H9 (cell line): ENCODE data around the gene PEX26. TPM values are rescaled to one million over a fixed set of nuclear protein-coding genes. Genes with fewer than 3 reads are reported as not detected.
A peak's percentile ranks its signal among the peaks of the same experiment; 100 is the strongest.

ENCODE experiments used
- DNase-seq: peaks from one replicate; pipeline ENCODE4 v3.0.0-alpha.2; 2017
- H2AFZ ChIP-seq: one replicate; pipeline ENCODE4 v1.6.1; 2013; ENCODE audit warnings: mild to moderate bottlenecking, low read length, control low read depth, moderate library complexity
- H2AK5ac ChIP-seq: 2 replicates; pipeline ENCODE4 v1.6.1; 2013; ENCODE audit warnings: low read length, control low read depth, mixed read lengths; ENCODE audit not compliant: insufficient read length
- H2BK120ac ChIP-seq: one replicate; pipeline ENCODE4 v1.6.1; 2013; ENCODE audit warnings: low read depth, mild to moderate bottlenecking, low read length, control low read depth, inconsistent platforms; ENCODE audit not compliant: poor library complexity, severe bottlenecking
- H2BK12ac ChIP-seq: 2 replicates; pipeline ENCODE4 v1.6.1; 2013; ENCODE audit warnings: low read length, control low read depth, mixed read lengths, low read depth; ENCODE audit not compliant: insufficient read length
- H2BK15ac ChIP-seq: 2 replicates; pipeline ENCODE4 v1.6.1; 2013; ENCODE audit warnings: low read depth, low read length, control low read depth
- H2BK20ac ChIP-seq: one replicate; pipeline ENCODE4 v1.6.1; 2013; ENCODE audit warnings: low read depth, mild to moderate bottlenecking, low read length, control low read depth, inconsistent platforms; ENCODE audit not compliant: poor library complexity, severe bottlenecking
- H2BK5ac ChIP-seq: 2 replicates; pipeline ENCODE4 v1.6.1; 2013; ENCODE audit warnings: low read length, control low read depth, mixed read lengths; ENCODE audit not compliant: insufficient read length
- H3K14ac ChIP-seq: 2 replicates; pipeline ENCODE4 v1.6.1; 2013; ENCODE audit warnings: low read length, control low read depth; ENCODE audit not compliant: insufficient read depth
- H3K18ac ChIP-seq: 2 replicates; pipeline ENCODE4 v1.6.1; 2013; ENCODE audit warnings: low read depth, mild to moderate bottlenecking, mixed read lengths, low read length, control low read depth; ENCODE audit not compliant: insufficient read length
- H3K23ac ChIP-seq: 2 replicates; pipeline ENCODE4 v1.6.1; 2013; ENCODE audit warnings: low read length, control low read depth, mixed read lengths, low read depth; ENCODE audit not compliant: insufficient read length
- H3K23me2 ChIP-seq: 2 replicates; pipeline ENCODE4 v1.6.1; 2013; ENCODE audit warnings: low read depth, mild to moderate bottlenecking, mixed read lengths, low read length, control low read depth; ENCODE audit not compliant: insufficient read length, poor library complexity, severe bottlenecking
- H3K27ac ChIP-seq: 2 replicates; pipeline ENCODE4 v1.5.1; 2013; ENCODE audit warnings: low read length, control low read depth, mixed read lengths, low read depth; ENCODE audit not compliant: insufficient read length
- H3K27me3 ChIP-seq: 2 replicates; pipeline ENCODE4 v1.6.1; 2013; ENCODE audit warnings: low read length, control low read depth, inconsistent platforms; ENCODE audit not compliant: insufficient read depth
- H3K4ac ChIP-seq: 2 replicates; pipeline ENCODE4 v1.6.1; 2013; ENCODE audit warnings: low read depth, mild to moderate bottlenecking, control low read depth, inconsistent platforms, low read length, moderate library complexity
- H3K4me1 ChIP-seq: 2 replicates; pipeline ENCODE4 v1.6.1; 2013; ENCODE audit warnings: low read length, control low read depth, inconsistent platforms; ENCODE audit not compliant: insufficient read depth
- H3K4me2 ChIP-seq: 2 replicates; pipeline ENCODE4 v1.6.1; 2013; ENCODE audit warnings: low read length, control low read depth, mixed read lengths; ENCODE audit not compliant: insufficient read length, insufficient read depth
- H3K56ac ChIP-seq: 2 replicates; pipeline ENCODE4 v1.6.1; 2013; ENCODE audit warnings: low read depth, mild to moderate bottlenecking, mixed read lengths, low read length, control low read depth; ENCODE audit not compliant: insufficient read length
- H3K79me1 ChIP-seq: 2 replicates; pipeline ENCODE4 v1.6.1; 2013; ENCODE audit warnings: low read depth, mild to moderate bottlenecking, moderate library complexity, low read length, control low read depth, inconsistent platforms; ENCODE audit not compliant: insufficient read depth, poor library complexity, severe bottlenecking
- H3K79me2 ChIP-seq: 2 replicates; pipeline ENCODE4 v1.6.1; 2013; ENCODE audit warnings: low read length, control low read depth, inconsistent platforms; ENCODE audit not compliant: insufficient read depth
- H3K9ac ChIP-seq: 2 replicates; pipeline ENCODE4 v1.6.1; 2013; ENCODE audit warnings: low read length, control low read depth, mixed read lengths; ENCODE audit not compliant: insufficient read length; ENCODE audit errors: extremely low read depth
- H3K9me3 ChIP-seq: one replicate; pipeline ENCODE4 v1.6.1; 2013; ENCODE audit warnings: low read depth, low read length, inconsistent platforms; ENCODE audit not compliant: control insufficient read depth
- H3T11ph ChIP-seq: one replicate; pipeline ENCODE4 v1.6.1; 2013; ENCODE audit warnings: mild to moderate bottlenecking, low read length, control low read depth, inconsistent platforms
- H4K20me1 ChIP-seq: one replicate; pipeline ENCODE4 v1.6.1; 2013; ENCODE audit not compliant: control insufficient read depth, insufficient read length, insufficient read depth
- H4K5ac ChIP-seq: 2 replicates; pipeline ENCODE4 v1.6.1; 2013; ENCODE audit warnings: low read depth, mild to moderate bottlenecking, mixed read lengths, low read length, control low read depth; ENCODE audit not compliant: insufficient read length
- H4K8ac ChIP-seq: replicated peaks from 2 replicates; pipeline ENCODE4 v1.6.1; 2013; ENCODE audit warnings: low read length, control low read depth, mixed read lengths, low read depth; ENCODE audit not compliant: insufficient read length
- H4K91ac ChIP-seq: 2 replicates; pipeline ENCODE4 v1.6.1; 2013; ENCODE audit warnings: low read depth, mild to moderate bottlenecking, moderate library complexity, mixed read lengths, low read length, control low read depth; ENCODE audit not compliant: insufficient read length
- H3K27ac Mint-ChIP-seq, 3 experiments: 2 replicates in 2 of 3; 3 replicates in 1 of 3; pipeline ENCODE4 v1.8.0; 2020 to 2021; ENCODE audit warnings: mixed read lengths in 3 of 3, mild to moderate bottlenecking in 1 of 3, moderate library complexity in 1 of 3
- H3K27me3 Mint-ChIP-seq: 2 replicates; pipeline ENCODE4 v1.8.0; 2021; ENCODE audit warnings: low read depth, mild to moderate bottlenecking, moderate library complexity, mixed read lengths
- H3K36me3 Mint-ChIP-seq, 3 experiments: 2 replicates in 2 of 3; 3 replicates in 1 of 3; pipeline ENCODE4 v1.8.0; 2020 to 2021; ENCODE audit warnings: low read depth in 3 of 3, mixed read lengths in 3 of 3; ENCODE audit not compliant: insufficient read depth in 1 of 3
- H3K4me1 Mint-ChIP-seq, 2 experiments: 2 replicates each; pipeline ENCODE4 v1.8.0; 2020; ENCODE audit warnings: mixed read lengths in 2 of 2
- H3K4me3 Mint-ChIP-seq, 2 experiments: 2 replicates in 1 of 2; 3 replicates in 1 of 2; pipeline ENCODE4 v1.8.0; 2020 to 2021; ENCODE audit warnings: mild to moderate bottlenecking in 2 of 2, mixed read lengths in 2 of 2, moderate library complexity in 1 of 2
- H3K9me3 Mint-ChIP-seq, 2 experiments: 2 replicates in 1 of 2; 3 replicates in 1 of 2; pipeline ENCODE4 v1.8.0; 2020; ENCODE audit warnings: mild to moderate bottlenecking in 2 of 2, mixed read lengths in 2 of 2, moderate library complexity in 1 of 2
- CTCF ChIP-seq: fragments of 200-600 bp; sonication (generic); conservative IDR thresholded peaks from 3 replicates; pipeline ENCODE4 v1.8.0; 2021; ENCODE audit warnings: antibody characterized with exemption, mild to moderate bottlenecking
- WGBS: extraction: QIAGEN DNeasy Blood & Tissue Kit; methylation state at CpG from one replicate; pipeline ENCODE4 v1.1.7; 2013; ENCODE audit warnings: missing lambda C conversion rate, low lambda C conversion rate, mixed read lengths; ENCODE audit not compliant: insufficient read length; ENCODE audit errors: extremely low coverage; 5-methylcytosine and 5-hydroxymethylcytosine counted together
- total RNA-seq: library from RNA; stranded (reverse); gene quantifications from 2 replicates; pipeline ENCODE4 v1.2.1, GENCODE V29; 2021

The PEX26 gene
- total RNA-seq, 1 experiment from 2014 or later: 35.4 TPM

DNA sequence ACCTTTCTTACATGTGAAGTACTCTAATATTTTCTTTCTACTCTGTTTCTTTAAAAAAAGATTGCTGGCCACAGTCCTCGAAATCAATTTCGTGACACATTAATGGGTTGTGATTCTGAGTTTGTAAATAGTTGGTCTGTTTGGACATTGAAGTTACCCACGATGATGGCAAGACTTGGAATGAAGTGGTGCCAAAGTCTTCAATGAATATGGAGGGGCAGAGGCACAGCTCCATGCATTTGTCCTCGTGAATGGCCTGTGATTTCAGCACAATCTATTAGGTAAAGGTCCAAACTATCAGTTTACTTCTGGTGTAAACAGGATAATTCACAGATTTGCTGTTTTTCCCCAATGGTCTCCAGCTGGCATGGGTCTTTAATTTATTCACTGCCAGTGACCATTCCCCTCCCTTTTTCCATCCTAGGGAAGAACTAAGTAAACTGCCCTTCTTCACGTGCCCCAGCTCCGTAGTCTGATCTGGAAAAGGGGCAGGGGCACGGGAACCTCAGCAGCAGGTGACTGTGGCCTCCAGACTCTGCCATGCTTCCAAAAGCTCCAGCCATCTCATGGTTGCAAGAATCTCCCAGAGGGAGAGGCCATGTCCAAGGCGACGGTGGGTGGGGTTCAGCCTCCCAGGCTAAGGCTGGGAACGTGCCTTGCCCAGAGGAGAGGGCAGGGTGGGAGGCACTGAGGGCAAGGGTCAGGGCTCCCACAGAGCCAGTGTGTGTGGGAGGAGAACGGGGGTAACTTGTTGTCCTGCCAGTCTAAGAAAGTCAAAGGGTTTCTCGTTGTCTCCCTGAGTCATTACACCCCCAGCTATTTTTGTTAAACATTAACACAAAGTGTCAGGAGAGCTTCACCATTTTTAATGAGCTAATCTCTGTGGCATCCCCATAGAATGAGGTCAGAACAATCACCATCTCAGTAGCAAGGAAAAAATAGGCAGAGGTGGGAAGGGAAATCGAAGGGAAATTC, 16.9 kb upstream of the PEX26 start:
- H3K79me1 ChIP-seq: no peaks in the 10 kb centered on the region
- H3K4ac ChIP-seq: no peak overlapping the region
- no peak overlapping the region for H2BK20ac ChIP-seq
- Mint-ChIP-seq H3K27ac (no peak overlapping the region; a peak in 1 of 7 replicates), H3K36me3 (no peaks in the 10 kb centered on the region), H3K4me1 (peaks cover 16% of the 10 kb centered on the region in 2 experiments), H3K9me3 (no peaks in the 10 kb centered on the region), H3K27me3 (peaks cover 32% of the 10 kb centered on the region), H3K4me3 (no peak overlapping the region)
- no peak overlapping the region for H3K9ac ChIP-seq
- DNase-seq: no peak
- no peak for TF ChIP-seq CTCF
- H3K23ac ChIP-seq: no peak overlapping the region
- H4K8ac ChIP-seq: no peak overlapping the region
- no peak overlapping the region for H3K56ac ChIP-seq
- no peaks in the 10 kb centered on the region for H3K4me1 ChIP-seq
- H2BK15ac ChIP-seq: no peak overlapping the region
- no peak overlapping the region for H4K5ac ChIP-seq
- no peak overlapping the region for H2BK5ac ChIP-seq
- no peak overlapping the region for H3T11ph ChIP-seq
- H4K91ac ChIP-seq: no peak overlapping the region
- H3K23me2 ChIP-seq: no peaks in the 10 kb centered on the region
- no peak overlapping the region for H2BK120ac ChIP-seq
- H2BK12ac ChIP-seq: no peak overlapping the region
- no peak overlapping the region for H3K4me2 ChIP-seq
- H2AFZ ChIP-seq: no peak overlapping the region
- no peaks in the 10 kb centered on the region for H3K27me3 ChIP-seq
- no peak overlapping the region for H2AK5ac ChIP-seq
- H3K18ac ChIP-seq: no peak overlapping the region
- no peak overlapping the region for H3K27ac ChIP-seq
- no peaks in the 10 kb centered on the region for H3K9me3 ChIP-seq
- H3K79me2 ChIP-seq: no peaks in the 10 kb centered on the region
- peaks cover 3% of the 10 kb centered on the region for H4K20me1 ChIP-seq
- peak overlapping the region; percentile 36; the same call in 1 of the 2 replicates for H3K14ac ChIP-seq
- WGBS: no CpG with 5 or more reads among the region's 13 CpGs
